ENCODE data around the gene EMCN.

GRCh38 chr4:100486496-100486895, 31.3 kb downstream of the EMCN start:
- TF ChIP-seq POLR2A (IDR thresholded peaks at IDR 0.05) (no peak), CTCF (IDR thresholded peaks at IDR 0.05) (no peak)
